GM12864 (cell line): Measurements from ENCODE around the gene GRID1.

Experiments used
- DNase-seq: peaks from one replicate; pipeline ENCODE4 v3.0.0-alpha.2; 2011; ENCODE audit warnings: low read depth
- H3K4me3 ChIP-seq: 2 replicates; pipeline ENCODE4 v1.5.1; 2011; ENCODE audit warnings: mild to moderate bottlenecking, low read depth, low read length, control low read depth
- TF ChIP-seq, protein P1 (sequence below): IDR thresholded peaks from 2 replicates; pipeline ENCODE4 v1.5.1; 2011; ENCODE audit warnings: low read depth, mild to moderate bottlenecking, moderate library complexity, low read length, control low read depth, inconsistent platforms; ENCODE audit errors: missing control alignments

Gene GRID1

GRCh38 chr10:86293396-86293791 lies 73.2 kb downstream of the GRID1 start:
- DNase-seq: no peak
- TF ChIP-seq, protein P1, sequence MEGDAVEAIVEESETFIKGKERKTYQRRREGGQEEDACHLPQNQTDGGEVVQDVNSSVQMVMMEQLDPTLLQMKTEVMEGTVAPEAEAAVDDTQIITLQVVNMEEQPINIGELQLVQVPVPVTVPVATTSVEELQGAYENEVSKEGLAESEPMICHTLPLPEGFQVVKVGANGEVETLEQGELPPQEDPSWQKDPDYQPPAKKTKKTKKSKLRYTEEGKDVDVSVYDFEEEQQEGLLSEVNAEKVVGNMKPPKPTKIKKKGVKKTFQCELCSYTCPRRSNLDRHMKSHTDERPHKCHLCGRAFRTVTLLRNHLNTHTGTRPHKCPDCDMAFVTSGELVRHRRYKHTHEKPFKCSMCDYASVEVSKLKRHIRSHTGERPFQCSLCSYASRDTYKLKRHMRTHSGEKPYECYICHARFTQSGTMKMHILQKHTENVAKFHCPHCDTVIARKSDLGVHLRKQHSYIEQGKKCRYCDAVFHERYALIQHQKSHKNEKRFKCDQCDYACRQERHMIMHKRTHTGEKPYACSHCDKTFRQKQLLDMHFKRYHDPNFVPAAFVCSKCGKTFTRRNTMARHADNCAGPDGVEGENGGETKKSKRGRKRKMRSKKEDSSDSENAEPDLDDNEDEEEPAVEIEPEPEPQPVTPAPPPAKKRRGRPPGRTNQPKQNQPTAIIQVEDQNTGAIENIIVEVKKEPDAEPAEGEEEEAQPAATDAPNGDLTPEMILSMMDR: no peak
- no peak overlapping the region for H3K4me3 ChIP-seq

DNA sequence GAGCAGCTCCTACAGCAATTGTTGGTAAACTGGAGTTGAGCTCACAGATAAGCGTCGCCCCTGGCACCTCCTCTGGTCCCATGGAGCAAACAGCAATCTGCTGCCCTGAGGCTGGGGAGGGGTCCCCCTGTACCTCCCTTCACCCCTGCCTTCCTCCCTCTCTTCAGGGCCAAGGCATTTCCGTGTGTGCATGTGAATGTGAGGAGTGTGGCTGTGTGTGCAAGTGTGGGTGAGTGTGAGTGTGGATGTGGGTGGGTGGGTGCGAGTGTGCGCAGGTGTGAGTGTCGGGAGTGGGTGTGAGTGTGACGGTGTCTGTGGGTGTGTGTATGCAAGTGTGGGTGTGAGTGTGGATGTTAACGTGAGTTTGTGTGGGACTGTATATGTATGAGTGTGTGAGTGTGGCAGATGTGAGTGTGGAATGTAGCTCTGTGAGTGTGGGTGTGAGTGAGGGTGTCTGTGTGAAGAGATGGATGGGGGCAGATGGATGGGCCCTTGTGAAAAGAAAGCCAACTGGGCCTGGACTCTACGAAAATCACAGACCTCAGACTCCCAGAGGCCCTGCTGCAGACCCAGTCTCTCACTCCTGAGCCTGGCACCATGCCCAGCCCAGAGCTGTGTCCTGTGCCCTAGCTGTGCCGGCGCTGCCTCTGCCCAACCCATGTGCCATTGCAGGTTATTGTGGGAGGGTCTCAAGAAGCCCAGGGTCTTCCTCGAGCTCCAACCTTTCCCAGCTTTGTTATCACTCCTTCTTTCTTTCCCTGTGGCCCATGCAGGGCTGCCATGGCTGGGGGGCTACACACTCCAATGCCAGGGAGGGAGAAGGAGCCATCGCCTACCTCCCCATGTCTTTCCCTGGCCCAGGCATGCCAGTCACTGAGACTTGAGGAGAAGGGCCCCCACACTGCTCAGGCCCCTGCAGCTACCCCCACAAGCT lies 73.9 kb downstream of the GRID1 start:
- TF ChIP-seq, protein P1: no peak
- no peak overlapping the region for H3K4me3 ChIP-seq
- DNase-seq: no peak

- H3K4me3 ChIP-seq: no peak overlapping the region
- TF ChIP-seq, protein P1: no peak
- no peak for DNase-seq
These were observed 74.8 kb downstream of the GRID1 start for GRCh38 chr10:86291616-86292340.

GRCh38 chr10:86290933-86291615 lies 75.5 kb downstream of the GRID1 start:
- DNase-seq: no peak
- no peak overlapping the region for H3K4me3 ChIP-seq
- TF ChIP-seq, protein P1: no peak

GRCh38 chr10:86289577-86289868 lies 77.1 kb downstream of the GRID1 start:
- no peak for DNase-seq
- no peak overlapping the region for H3K4me3 ChIP-seq
- TF ChIP-seq, protein P1: no peak

DNA sequence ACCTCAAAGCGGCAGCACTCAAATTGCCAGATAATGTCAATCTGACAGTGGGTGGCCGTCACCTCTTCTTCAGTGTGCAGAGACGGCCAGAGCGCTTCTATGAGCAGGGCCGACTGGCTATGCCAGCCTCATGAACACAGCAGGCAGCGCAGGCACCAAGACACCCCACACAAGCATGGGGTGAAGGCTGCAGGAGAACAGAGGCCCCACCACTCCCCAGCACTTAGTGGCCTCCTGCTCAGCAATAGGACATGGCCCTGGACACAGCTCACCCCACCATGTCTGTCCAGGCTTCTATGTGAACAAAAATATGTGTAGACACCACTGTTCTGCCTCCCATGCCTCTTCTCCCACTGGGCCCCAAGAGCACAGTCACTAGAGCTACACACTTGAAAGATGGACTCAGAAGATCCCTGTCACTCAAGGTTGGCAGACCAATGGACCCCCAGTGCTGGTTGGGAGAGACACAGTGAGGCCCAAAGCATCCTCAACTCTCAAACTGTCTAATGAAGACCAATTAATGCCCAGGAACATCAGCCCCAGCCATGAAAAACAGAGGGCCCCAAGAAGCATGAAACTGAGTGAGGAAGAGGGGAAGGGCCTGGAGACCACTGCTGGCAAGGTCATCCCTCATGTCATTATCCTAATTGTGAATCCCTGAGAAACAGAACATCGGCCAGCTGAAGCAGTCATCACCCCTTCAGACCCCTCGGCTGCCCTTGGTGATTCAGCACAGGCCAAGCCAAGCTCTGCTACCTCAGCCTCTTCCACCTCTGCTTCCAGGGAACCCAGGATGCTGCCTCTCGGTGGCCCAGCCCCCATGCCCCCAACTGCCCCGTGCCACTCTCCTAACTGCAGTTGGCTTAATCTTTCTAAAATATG lies 77.7 kb downstream of the GRID1 start:
- H3K4me3 ChIP-seq: no peak overlapping the region
- TF ChIP-seq, protein P1: no peak
- no peak for DNase-seq
